ENCODE measurements around the gene C19orf47. TPM values are rescaled to one million over a fixed set of nuclear protein-coding genes. Genes with fewer than 3 reads are reported as not detected.

Gene C19orf47
- total RNA-seq, 1 experiment from 2014 or later, result 21.2 TPM

DNA sequence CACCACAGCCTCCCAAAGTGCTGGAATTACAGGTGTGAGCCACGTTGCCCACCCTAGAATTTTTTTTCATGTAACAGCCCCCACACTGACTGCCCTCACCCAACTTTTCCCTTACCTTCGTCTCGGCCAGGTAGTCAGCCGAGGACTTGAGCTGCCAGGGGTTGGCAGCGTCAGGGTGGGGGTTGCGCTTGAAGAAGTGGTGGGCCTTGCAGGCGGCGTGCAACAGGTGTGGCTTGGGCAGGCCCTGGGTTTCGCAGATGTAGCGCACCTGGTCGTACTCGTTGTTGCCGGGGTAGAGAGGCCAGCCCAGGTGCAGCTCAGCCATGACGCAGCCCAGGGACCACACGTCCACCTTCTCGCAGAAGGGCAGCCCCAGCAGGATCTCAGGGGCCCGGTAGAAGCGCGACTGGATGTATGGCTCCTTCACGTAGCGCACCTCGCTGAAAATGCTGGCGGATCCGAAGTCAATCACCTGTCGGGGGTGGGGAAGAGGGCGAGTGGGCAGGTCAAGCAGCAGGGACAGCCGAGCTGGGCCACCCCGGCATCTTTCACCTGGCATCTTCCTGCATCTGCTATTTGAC, 35.6 kb upstream of the C19orf47 start:
- TF ChIP-seq EZH2 (IDR thresholded peaks at IDR 0.05; ENCODE audit: low read depth), result no peak
- TF ChIP-seq, protein P1, sequence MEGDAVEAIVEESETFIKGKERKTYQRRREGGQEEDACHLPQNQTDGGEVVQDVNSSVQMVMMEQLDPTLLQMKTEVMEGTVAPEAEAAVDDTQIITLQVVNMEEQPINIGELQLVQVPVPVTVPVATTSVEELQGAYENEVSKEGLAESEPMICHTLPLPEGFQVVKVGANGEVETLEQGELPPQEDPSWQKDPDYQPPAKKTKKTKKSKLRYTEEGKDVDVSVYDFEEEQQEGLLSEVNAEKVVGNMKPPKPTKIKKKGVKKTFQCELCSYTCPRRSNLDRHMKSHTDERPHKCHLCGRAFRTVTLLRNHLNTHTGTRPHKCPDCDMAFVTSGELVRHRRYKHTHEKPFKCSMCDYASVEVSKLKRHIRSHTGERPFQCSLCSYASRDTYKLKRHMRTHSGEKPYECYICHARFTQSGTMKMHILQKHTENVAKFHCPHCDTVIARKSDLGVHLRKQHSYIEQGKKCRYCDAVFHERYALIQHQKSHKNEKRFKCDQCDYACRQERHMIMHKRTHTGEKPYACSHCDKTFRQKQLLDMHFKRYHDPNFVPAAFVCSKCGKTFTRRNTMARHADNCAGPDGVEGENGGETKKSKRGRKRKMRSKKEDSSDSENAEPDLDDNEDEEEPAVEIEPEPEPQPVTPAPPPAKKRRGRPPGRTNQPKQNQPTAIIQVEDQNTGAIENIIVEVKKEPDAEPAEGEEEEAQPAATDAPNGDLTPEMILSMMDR (conservative IDR thresholded peaks at IDR 0.05), result no peak
- Histone ChIP-seq H3K9me3 (ENCODE audit: insufficient read depth, low read depth) (no peaks in the 10 kb centered on the region), H2AFZ (no peak overlapping the region), H3K4me1 (replicated peaks; ENCODE audit: insufficient read depth) (no peaks in the 10 kb centered on the region), H3K4me2 (no peak overlapping the region), H3K27ac (no peak overlapping the region), H3K79me2 (ENCODE audit: low read depth) (no peaks in the 10 kb centered on the region), H4K20me1 (ENCODE audit: insufficient read depth) (no peaks in the 10 kb centered on the region), H3K27me3 (ENCODE audit: insufficient read depth, low read depth) (no peaks in the 10 kb centered on the region), H3K36me3 (ENCODE audit: low read depth) (no peaks in the 10 kb centered on the region), H3K4me3 (no peak overlapping the region), H3K9me2 (ENCODE audit: insufficient read depth) (no peaks in the 10 kb centered on the region), H3F3A (ENCODE audit: insufficient read depth, low read depth) (no peaks in the 10 kb centered on the region; the same call in 1 of the 2 replicates)
- BruUV-seq (replicated peaks), result no TSS peak
- intact Hi-C loops (cut with micrococcal nuclease; ENCODE audit: unreplicated experiment), result no loop called here
- POLR2A ChIA-PET (ENCODE audit: unreplicated experiment), result no interaction called here
- DNase-seq, result no peak
- CTCF ChIA-PET, result no interaction called here

DNA sequence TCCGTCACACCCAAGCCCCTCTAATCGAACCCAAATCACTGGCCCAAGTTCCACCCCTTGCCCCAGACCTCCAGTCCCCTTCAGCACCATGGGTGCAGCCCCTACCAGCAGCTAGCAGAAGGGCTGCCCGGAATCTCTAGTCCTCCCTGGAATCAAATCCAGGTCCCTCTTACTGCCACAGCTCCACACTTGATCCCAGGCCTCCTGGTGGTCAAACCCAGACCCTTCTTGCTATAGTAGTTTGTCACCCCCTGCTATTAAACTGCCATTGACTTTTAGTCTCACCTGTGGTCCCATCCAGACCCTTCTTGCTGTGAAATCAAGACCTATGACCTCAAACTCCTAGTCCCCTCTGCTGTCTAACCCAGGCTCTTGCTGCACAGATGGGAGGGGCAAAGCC, 33.1 kb upstream of the C19orf47 start:
- BruUV-seq (replicated peaks), result no TSS peak
- Histone ChIP-seq H3K79me2 (ENCODE audit: low read depth) (no peaks in the 10 kb centered on the region), H3K27ac (no peak overlapping the region), H3K4me1 (replicated peaks; ENCODE audit: insufficient read depth) (no peaks in the 10 kb centered on the region), H3K27me3 (ENCODE audit: insufficient read depth, low read depth) (no peaks in the 10 kb centered on the region), H3K4me3 (no peak overlapping the region), H2AFZ (no peak overlapping the region), H3K9me2 (ENCODE audit: insufficient read depth) (no peaks in the 10 kb centered on the region), H3K9me3 (ENCODE audit: insufficient read depth, low read depth) (no peaks in the 10 kb centered on the region), H3K4me2 (no peak overlapping the region), H3F3A (ENCODE audit: insufficient read depth, low read depth) (no peaks in the 10 kb centered on the region), H3K36me3 (ENCODE audit: low read depth) (no peaks in the 10 kb centered on the region), H4K20me1 (ENCODE audit: insufficient read depth) (no peaks in the 10 kb centered on the region)
- TF ChIP-seq EZH2 (IDR thresholded peaks at IDR 0.05; ENCODE audit: low read depth), result no peak
- TF ChIP-seq, protein P1 (conservative IDR thresholded peaks at IDR 0.05), result no peak; the same call in 1 of the 2 replicates
- CTCF ChIA-PET, result no interaction called here
- intact Hi-C loops (cut with micrococcal nuclease; ENCODE audit: unreplicated experiment), result no loop called here
- POLR2A ChIA-PET (ENCODE audit: unreplicated experiment), result interaction anchor here (0.6 kb wide), 1 partner anchor 33 kb away, joined by 4 read pairs; no protein-coding TSS in a partner anchor
- DNase-seq, result no peak

DNA sequence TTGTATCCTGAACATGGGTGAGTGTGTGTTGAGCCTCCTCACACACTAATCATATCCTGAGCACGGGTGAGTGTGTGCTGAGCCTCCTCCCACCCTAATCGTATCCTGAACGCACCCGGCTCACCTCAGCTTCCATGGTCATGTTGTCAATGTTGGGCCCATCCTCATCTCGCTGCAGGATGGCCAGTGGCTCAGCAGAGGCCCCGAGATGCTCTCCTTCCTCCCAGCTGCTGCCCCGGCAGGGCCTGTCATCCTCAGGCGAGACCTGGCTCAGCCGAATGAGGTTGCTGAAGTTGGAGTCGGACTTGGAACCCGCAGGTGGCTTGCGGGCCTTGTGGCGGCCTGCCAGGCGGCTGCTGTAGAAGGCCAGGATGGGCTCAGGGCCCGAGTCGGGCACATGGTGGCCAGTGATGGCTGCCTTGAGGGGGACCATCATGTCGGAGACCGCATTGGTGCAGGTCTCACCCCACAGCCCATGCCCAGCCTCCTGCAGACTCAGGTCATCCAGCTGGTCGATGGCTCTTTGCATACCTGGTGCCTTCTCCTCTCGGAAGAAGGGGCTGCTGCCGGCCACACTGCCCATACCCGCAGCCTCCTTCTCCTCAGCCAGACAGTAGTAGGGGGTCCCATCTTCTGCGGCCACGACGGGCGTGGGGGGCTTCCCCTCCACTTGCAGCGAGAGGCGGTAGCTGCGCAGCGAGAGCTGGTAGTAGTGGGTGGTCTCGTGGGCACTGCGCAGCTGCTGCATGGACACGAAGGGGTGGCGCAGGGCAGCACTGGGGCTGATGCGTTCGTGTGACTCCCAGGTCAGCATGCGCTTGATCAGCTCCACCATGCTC, 32.2 kb upstream of the C19orf47 start:
- H3K27ac ChIP-seq, result no peak overlapping the region
- intact Hi-C loops (cut with micrococcal nuclease; ENCODE audit: unreplicated experiment), result no loop called here
- no peak for DNase-seq
- no peaks in the 10 kb centered on the region for H3K27me3 ChIP-seq (ENCODE audit: insufficient read depth, low read depth)
- CTCF ChIA-PET, result no interaction called here
- H2AFZ ChIP-seq, result no peak overlapping the region
- no peak overlapping the region for H3K4me2 ChIP-seq
- H3F3A ChIP-seq (ENCODE audit: insufficient read depth, low read depth), result no peaks in the 10 kb centered on the region
- no peaks in the 10 kb centered on the region for H4K20me1 ChIP-seq (ENCODE audit: insufficient read depth)
- BruUV-seq (replicated peaks), result no TSS peak
- no peak overlapping the region for H3K4me3 ChIP-seq
- TF ChIP-seq, protein P1 (conservative IDR thresholded peaks at IDR 0.05), result no peak
- TF ChIP-seq EZH2 (IDR thresholded peaks at IDR 0.05; ENCODE audit: low read depth), result no peak
- POLR2A ChIA-PET (ENCODE audit: unreplicated experiment), result interaction anchor here (0.6 kb wide), 1 partner anchor 34 kb away, joined by 4 read pairs; no protein-coding TSS in a partner anchor
- no peaks in the 10 kb centered on the region for H3K9me3 ChIP-seq (ENCODE audit: insufficient read depth, low read depth)
- no peaks in the 10 kb centered on the region for H3K79me2 ChIP-seq (ENCODE audit: low read depth)
- no peaks in the 10 kb centered on the region for H3K4me1 ChIP-seq (replicated peaks; ENCODE audit: insufficient read depth)
- no peaks in the 10 kb centered on the region for H3K36me3 ChIP-seq (ENCODE audit: low read depth)
- H3K9me2 ChIP-seq (ENCODE audit: insufficient read depth), result no peaks in the 10 kb centered on the region

Data from PC-9 (cell line).